Stimulated activated CD8-positive, alpha-beta memory T cell treated with anti-CD3 and anti-CD28 coated beads, Interleukin-12 subunit alpha, Interleukin-12 subunit beta, amount 100 ng/mL, for 24 hours (primary cell): ENCODE measurements around the gene TNRC6C.

Experiments
- DNase-seq: peaks from one replicate; pipeline ENCODE4 v3.0.0-alpha.2; 2020; ENCODE audit errors: extremely low read depth

Gene TNRC6C

GRCh38 chr17:78154903-78155811 lies 196.7 kb downstream of the TNRC6C start:
- no peak for DNase-seq
